Hepatocyte (in vitro differentiated cells): Measurements from ENCODE around the gene KMO.

Experiments used
- CTCF ChIP-seq: fragments of 200-600 bp; sonication (generic); IDR thresholded peaks from 2 replicates; pipeline ENCODE4 v1.5.1; 2016; ENCODE audit warnings: antibody characterized with exemption, mild to moderate bottlenecking; ENCODE audit not compliant: poor library complexity
- EZH2 ChIP-seq: fragments of 200-600 bp; sonication (generic); IDR thresholded peaks from 2 replicates; pipeline ENCODE4 v1.6.1; 2016; ENCODE audit warnings: antibody characterized with exemption, mild to moderate bottlenecking, borderline replicate concordance

- TF ChIP-seq CTCF, result no peak
- no peak for TF ChIP-seq EZH2
These were observed 4.8 kb downstream of the KMO start for GRCh38 chr1:241536969-241537368.
